ENCODE results near the gene EVA1C.

DNA sequence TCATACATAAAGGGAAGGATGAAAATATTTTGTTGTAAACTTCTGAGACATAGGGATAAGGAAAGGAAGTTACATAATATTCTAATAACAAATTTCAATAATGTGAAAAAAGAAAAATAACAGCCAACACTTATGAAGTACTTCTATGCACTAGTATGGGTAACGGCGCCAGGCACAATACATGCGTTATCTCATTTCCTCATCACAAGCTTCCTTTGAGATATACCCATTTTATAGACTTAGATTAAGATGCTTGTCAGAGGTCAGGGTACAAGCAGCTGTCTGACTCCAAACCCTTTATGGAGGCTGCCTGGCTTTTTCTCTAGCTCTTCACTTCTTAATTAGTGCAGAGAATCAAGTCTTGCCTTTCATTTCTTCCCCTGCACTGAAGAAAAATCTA is 131.5 kb downstream of the EVA1C start:
- no peak for TF ChIP-seq EZH2phosphoT487 (IDR thresholded peaks at IDR 0.05; ENCODE audit: low read depth)
- no peak for TF ChIP-seq CTCF (IDR thresholded peaks at IDR 0.05; ENCODE audit: low read depth, low read length)

All from OCI-LY3 (cell line).